IPS-15b (cell line): ENCODE data around the gene ROR2.

ENCODE experiments used
- H3K27me3 ChIP-seq: one replicate; pipeline ENCODE4 v1.6.1; 2013; ENCODE audit warnings: low read length; ENCODE audit not compliant: control insufficient read depth, insufficient read depth
- H3K36me3 ChIP-seq: one replicate; pipeline ENCODE4 v1.6.1; 2013; ENCODE audit warnings: low read length; ENCODE audit not compliant: control insufficient read depth, insufficient read depth
- H3K4me1 ChIP-seq: one replicate; pipeline ENCODE4 v1.6.1; 2013; ENCODE audit warnings: mild to moderate bottlenecking, low read length; ENCODE audit not compliant: control insufficient read depth, insufficient read depth
- H3K4me3 ChIP-seq: one replicate; pipeline ENCODE4 v1.5.1; 2013; ENCODE audit warnings: low read depth, low read length
- H3K9ac ChIP-seq: one replicate; pipeline ENCODE4 v1.6.1; 2013; ENCODE audit warnings: low read depth, mild to moderate bottlenecking, low read length
- H3K9me3 ChIP-seq: one replicate; pipeline ENCODE4 v1.6.1; 2013; ENCODE audit warnings: mild to moderate bottlenecking, low read length; ENCODE audit not compliant: control insufficient read depth, insufficient read depth

The ROR2 gene

GRCh38 chr9:91676046-91676445 is 274.0 kb downstream of the ROR2 start:
- Histone ChIP-seq H3K4me3 (no peak overlapping the region), H3K9me3 (no peaks in the 10 kb centered on the region), H3K9ac (no peak overlapping the region), H3K36me3 (no peaks in the 10 kb centered on the region), H3K4me1 (peaks cover 6% of the 10 kb centered on the region), H3K27me3 (no peaks in the 10 kb centered on the region)

- Histone ChIP-seq H3K4me3 (no peak overlapping the region), H3K9ac (no peak overlapping the region), H3K36me3 (no peaks in the 10 kb centered on the region), H3K4me1 (peaks cover 1% of the 10 kb centered on the region), H3K9me3 (no peaks in the 10 kb centered on the region), H3K27me3 (no peaks in the 10 kb centered on the region)
Observed at GRCh38 chr9:91664663-91665062, 285.4 kb downstream of the ROR2 start.

- Histone ChIP-seq H3K4me1 (peaks cover 4% of the 10 kb centered on the region), H3K9me3 (no peaks in the 10 kb centered on the region), H3K27me3 (no peaks in the 10 kb centered on the region), H3K9ac (no peak overlapping the region), H3K4me3 (no peak overlapping the region), H3K36me3 (no peaks in the 10 kb centered on the region)
Observed at GRCh38 chr9:91663858-91664257, 286.2 kb downstream of the ROR2 start.

GRCh38 chr9:91661451-91661850 is 288.6 kb downstream of the ROR2 start:
- H3K27me3 ChIP-seq = no peaks in the 10 kb centered on the region
- H3K9ac ChIP-seq = no peak overlapping the region
- peaks cover 4% of the 10 kb centered on the region for H3K4me1 ChIP-seq
- H3K9me3 ChIP-seq = no peaks in the 10 kb centered on the region
- no peak overlapping the region for H3K4me3 ChIP-seq
- H3K36me3 ChIP-seq = no peaks in the 10 kb centered on the region

- no peaks in the 10 kb centered on the region for H3K9me3 ChIP-seq
- H3K36me3 ChIP-seq = no peaks in the 10 kb centered on the region
- H3K9ac ChIP-seq = no peak overlapping the region
- H3K4me1 ChIP-seq = peaks cover 4% of the 10 kb centered on the region
- no peaks in the 10 kb centered on the region for H3K27me3 ChIP-seq
- no peak overlapping the region for H3K4me3 ChIP-seq
Observed at GRCh38 chr9:91660521-91660920, 289.5 kb downstream of the ROR2 start.

GRCh38 chr9:91659529-91660495 is 290.2 kb downstream of the ROR2 start:
- Histone ChIP-seq H3K36me3 (no peaks in the 10 kb centered on the region), H3K9me3 (no peaks in the 10 kb centered on the region), H3K4me3 (no peak overlapping the region), H3K27me3 (no peaks in the 10 kb centered on the region), H3K9ac (no peak overlapping the region), H3K4me1 (peaks cover 4% of the 10 kb centered on the region)

GRCh38 chr9:91658513-91659105 is 291.4 kb downstream of the ROR2 start:
- Histone ChIP-seq H3K9ac (no peak overlapping the region), H3K9me3 (no peaks in the 10 kb centered on the region), H3K4me3 (no peak overlapping the region), H3K36me3 (no peaks in the 10 kb centered on the region), H3K4me1 (peaks cover 4% of the 10 kb centered on the region), H3K27me3 (no peaks in the 10 kb centered on the region)

- Histone ChIP-seq H3K9me3 (no peaks in the 10 kb centered on the region), H3K36me3 (no peaks in the 10 kb centered on the region), H3K4me1 (peaks cover 4% of the 10 kb centered on the region), H3K27me3 (no peaks in the 10 kb centered on the region), H3K9ac (no peak overlapping the region), H3K4me3 (no peak overlapping the region)
Observed at GRCh38 chr9:91657501-91657900, 292.5 kb downstream of the ROR2 start.

GRCh38 chr9:91655658-91656057 is 294.4 kb downstream of the ROR2 start:
- Histone ChIP-seq H3K4me3 (no peak overlapping the region), H3K4me1 (peaks cover 4% of the 10 kb centered on the region), H3K9me3 (no peaks in the 10 kb centered on the region), H3K36me3 (no peaks in the 10 kb centered on the region), H3K9ac (no peak overlapping the region), H3K27me3 (no peaks in the 10 kb centered on the region)

- H3K4me3 ChIP-seq = no peak overlapping the region
- no peak overlapping the region for H3K9ac ChIP-seq
- no peaks in the 10 kb centered on the region for H3K27me3 ChIP-seq
Observed at GRCh38 chr9:91655215-91655614, 294.8 kb downstream of the ROR2 start.

GRCh38 chr9:91654527-91654926 is 295.5 kb downstream of the ROR2 start:
- H3K9me3 ChIP-seq = no peaks in the 10 kb centered on the region
- peaks cover 2% of the 10 kb centered on the region for H3K4me1 ChIP-seq
- H3K27me3 ChIP-seq = no peaks in the 10 kb centered on the region
- no peak overlapping the region for H3K9ac ChIP-seq
- H3K4me3 ChIP-seq = no peak overlapping the region
- H3K36me3 ChIP-seq = no peaks in the 10 kb centered on the region

More at GRCh38 chr9:91655215-91655614, 294.8 kb downstream of the ROR2 start:
- H3K36me3 ChIP-seq = no peaks in the 10 kb centered on the region
- peaks cover 4% of the 10 kb centered on the region for H3K4me1 ChIP-seq
- H3K9me3 ChIP-seq = no peaks in the 10 kb centered on the region

- Histone ChIP-seq H3K9ac (no peak overlapping the region), H3K27me3 (no peaks in the 10 kb centered on the region), H3K4me1 (no peaks in the 10 kb centered on the region), H3K9me3 (no peaks in the 10 kb centered on the region), H3K4me3 (no peak overlapping the region), H3K36me3 (no peaks in the 10 kb centered on the region)
Observed at GRCh38 chr9:91647371-91647770, 302.7 kb downstream of the ROR2 start.
